ENCODE data around the gene POU4F1.

Gene POU4F1

GRCh38 chr13:78602561-78603239, 652 bp downstream of the POU4F1 start:
- POLR2A ChIA-PET: no interaction called here
- H3K4me3 ChIP-seq (ENCODE audit: low read depth, low read length): peak overlapping the region; percentile 23
- CTCF ChIA-PET: no interaction called here
- DNase-seq (ENCODE audit: low read depth, low spot score): no peak
- TF ChIP-seq CTCF (IDR thresholded peaks at IDR 0.05; ENCODE audit: insufficient read depth, low read length, missing control alignments): no peak

- DNase-seq (ENCODE audit: low read depth, low spot score): no peak
- no peak for TF ChIP-seq CTCF (IDR thresholded peaks at IDR 0.05; ENCODE audit: insufficient read depth, low read length, missing control alignments)
- H3K4me3 ChIP-seq (ENCODE audit: low read depth, low read length): no peak overlapping the region
- ChIA-PET POLR2A (no interaction called here), CTCF (interaction anchor here (0.6 kb wide), 1 partner anchor 14 kb away, joined by 3 read pairs; no protein-coding TSS in a partner anchor)
Measured at GRCh38 chr13:78601874-78602560, 1.3 kb downstream of the POU4F1 start.

DNA sequence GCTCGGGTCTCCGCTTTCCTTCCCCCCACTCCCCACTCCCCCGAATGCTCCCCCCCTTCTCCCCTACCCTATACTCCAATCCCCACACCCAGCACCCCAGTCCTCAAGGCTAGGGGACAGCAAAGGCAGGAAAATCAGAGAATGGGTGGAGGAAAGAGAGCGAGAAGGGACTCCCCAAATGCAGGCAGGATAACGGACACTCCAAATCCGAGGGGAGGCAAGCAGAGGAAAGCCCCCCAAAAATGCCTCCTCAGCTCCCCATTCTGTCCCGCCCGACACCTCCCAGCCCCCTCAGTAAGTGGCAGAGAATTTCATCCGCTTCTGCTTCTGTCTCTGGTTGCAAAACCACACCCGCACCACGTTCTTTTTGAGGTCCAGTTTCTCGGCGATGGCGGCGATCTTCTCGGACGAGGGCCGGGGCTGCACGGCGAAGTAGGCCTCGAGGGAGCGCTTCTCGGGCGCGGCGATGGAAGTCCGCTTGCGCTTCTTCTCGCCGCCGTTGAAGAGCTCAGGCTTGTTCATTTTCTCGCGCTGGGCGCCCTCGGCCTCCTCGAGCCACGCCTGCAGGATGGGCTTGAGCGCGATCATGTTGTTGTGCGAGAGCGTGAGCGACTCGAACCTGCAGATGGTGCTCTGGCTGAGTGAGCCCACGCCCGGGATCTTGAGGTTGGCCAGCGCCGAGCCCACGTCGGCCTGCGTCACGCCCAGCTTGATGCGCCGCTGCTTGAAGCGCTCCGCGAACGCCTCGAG, 2.1 kb downstream of the POU4F1 start:
- POLR2A ChIA-PET: no interaction called here
- no peak overlapping the region for H3K4me3 ChIP-seq (ENCODE audit: low read depth, low read length)

DNA sequence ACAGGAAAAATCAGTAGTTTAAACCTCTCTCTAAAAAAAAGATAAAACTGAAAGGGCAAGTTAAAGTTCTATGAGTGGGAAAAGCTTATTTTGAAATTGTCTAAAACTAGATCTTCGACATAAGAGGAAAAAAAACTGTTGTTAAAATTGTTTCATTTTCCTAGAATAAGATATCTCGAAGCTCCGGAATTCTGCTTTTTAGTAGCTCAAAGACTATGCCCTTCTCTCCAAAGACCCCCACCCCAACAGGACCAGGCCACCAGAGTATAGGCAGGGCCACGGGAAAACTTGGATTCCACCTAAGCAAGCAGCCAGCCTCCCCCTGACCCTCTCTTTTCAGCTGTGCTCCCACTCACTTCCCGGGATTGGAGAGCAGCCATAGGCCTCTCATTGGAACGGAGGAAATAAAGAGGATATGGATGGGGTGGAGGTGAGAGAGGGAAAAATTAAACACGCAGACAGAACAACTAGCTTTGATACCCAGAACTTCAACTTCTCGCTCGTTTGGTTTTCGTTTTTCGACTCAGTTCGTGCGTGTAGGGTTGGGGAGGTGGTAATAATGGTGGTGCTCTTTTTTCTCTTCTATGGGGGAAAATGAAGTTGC, 3.0 kb downstream of the POU4F1 start:
- no peak for DNase-seq (ENCODE audit: low read depth, low spot score)
- ChIA-PET POLR2A (no interaction called here), CTCF (no interaction called here)
- TF ChIP-seq CTCF (IDR thresholded peaks at IDR 0.05; ENCODE audit: insufficient read depth, low read length, missing control alignments): no peak
- no peak overlapping the region for H3K4me3 ChIP-seq (ENCODE audit: low read depth, low read length)

More for the DNA sequence above, 2.1 kb downstream of the POU4F1 start:
- no peak for DNase-seq (ENCODE audit: low read depth, low spot score)
- CTCF ChIA-PET: interaction anchor here (0.6 kb wide), 1 partner anchor 14 kb away, joined by 3 read pairs; no protein-coding TSS in a partner anchor
- TF ChIP-seq CTCF (IDR thresholded peaks at IDR 0.05; ENCODE audit: insufficient read depth, low read length, missing control alignments): no peak

DNA sequence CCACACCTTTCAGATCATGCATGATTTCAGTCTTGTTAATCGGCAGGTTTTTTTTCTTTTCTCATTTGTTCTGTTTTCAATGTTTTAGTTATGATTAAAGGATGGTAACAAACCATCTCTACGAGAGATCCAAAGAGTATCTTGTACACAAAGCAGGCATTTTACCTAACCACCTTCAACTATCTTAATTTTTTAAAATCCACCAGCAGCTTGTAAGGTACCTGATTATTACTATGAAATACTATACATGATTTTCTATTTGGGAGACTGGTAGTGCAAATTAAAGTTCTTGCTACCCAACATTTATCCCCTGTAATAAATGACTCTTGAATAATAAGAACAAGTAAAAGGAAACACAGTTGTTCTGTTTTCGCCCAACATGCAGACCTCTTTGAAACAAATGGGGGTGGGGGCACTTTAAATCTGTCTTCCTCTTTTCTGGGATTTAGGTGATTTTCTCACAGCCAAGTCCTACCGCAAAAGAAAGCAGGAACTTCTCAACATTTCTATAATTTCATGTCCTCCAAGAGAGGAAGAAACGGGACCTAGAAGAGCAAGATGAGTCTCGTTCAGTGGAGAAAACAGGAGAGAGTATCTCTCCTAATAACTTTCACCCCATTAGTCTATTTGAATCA, 3.6 kb downstream of the POU4F1 start:
- no peak overlapping the region for H3K4me3 ChIP-seq (ENCODE audit: low read depth, low read length)
- ChIA-PET CTCF (no interaction called here), POLR2A (no interaction called here)
- TF ChIP-seq CTCF (IDR thresholded peaks at IDR 0.05; ENCODE audit: insufficient read depth, low read length, missing control alignments): no peak
- DNase-seq (ENCODE audit: low read depth, low spot score): no peak
